ENCODE results near the gene NRIP1.

NRIP1 gene

DNA sequence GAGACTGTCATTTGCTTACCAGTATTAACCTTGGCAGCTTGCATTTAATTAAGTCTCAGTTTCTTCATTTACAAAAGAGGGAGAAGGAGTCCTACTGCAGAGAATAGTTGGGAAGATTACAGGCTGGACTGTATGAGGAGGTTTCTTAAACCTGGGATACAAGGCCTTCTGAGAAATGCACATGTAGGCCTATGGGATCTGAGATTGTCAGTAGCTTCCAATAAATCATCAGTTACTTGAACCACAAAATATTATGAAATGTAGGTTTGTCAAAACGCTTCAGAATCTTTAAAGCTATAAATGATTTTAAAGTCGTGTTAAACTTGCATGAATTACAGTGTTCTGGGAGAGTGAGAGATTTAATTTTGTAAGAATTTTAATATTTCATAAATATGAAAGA, 69.6 kb downstream of the NRIP1 start:
- no peak for DNase-seq
- Histone ChIP-seq H2AK5ac (ENCODE audit: low read length, severe bottlenecking) (no peak overlapping the region), H2AFZ (ENCODE audit: low read depth, low read length) (no peak overlapping the region), H3K4me2 (ENCODE audit: low read length, poor library complexity, severe bottlenecking) (no peak overlapping the region), H3K14ac (ENCODE audit: low read length in 2 of 2) (no peak overlapping the region), H3K9me3 (ENCODE audit: control insufficient read depth, low read length) (no peaks in the 10 kb centered on the region), H2BK12ac (ENCODE audit: low read length in 2 of 2) (no peak overlapping the region), H3K23ac (ENCODE audit: low read length in 2 of 2) (no peak overlapping the region), H3K18ac (ENCODE audit: low read depth in 1 of 2, low read length in 2 of 2) (no peak overlapping the region), H3K4me3 (ENCODE audit: insufficient read depth in 1 of 2, low read depth in 1 of 2, low read length in 2 of 2) (no peak overlapping the region), H4K8ac (ENCODE audit: low read length) (no peak overlapping the region), H2BK15ac (ENCODE audit: low read depth, poor library complexity, severe bottlenecking) (no peak overlapping the region), H3K79me1 (replicated peaks; ENCODE audit: low read length, poor library complexity, severe bottlenecking) (peaks cover 10% of the 10 kb centered on the region), H3K4me1 (ENCODE audit: control insufficient read depth, insufficient read depth, low read depth, low read length) (peaks cover 10% of the 10 kb centered on the region), H3K27ac (ENCODE audit: low read length, poor library complexity, severe bottlenecking) (peak overlapping the region; percentile 49), H2BK120ac (ENCODE audit: low read depth, low read length) (no peak overlapping the region), H3K4ac (ENCODE audit: low read depth in 1 of 2, low read length in 2 of 2) (no peak overlapping the region), H3K36me3 (ENCODE audit: control insufficient read depth in 1 of 2, insufficient read depth in 2 of 2, low read depth in 1 of 2, low read length in 2 of 2) (peaks cover 0 to 37% of the 10 kb centered on the region in 2 experiments), H2BK5ac (ENCODE audit: low read depth, low read length, poor library complexity, severe bottlenecking) (no peak overlapping the region), H4K91ac (ENCODE audit: low read length) (no peak overlapping the region), H3K27me3 (ENCODE audit: control insufficient read depth in 1 of 2, insufficient read depth in 1 of 2, low read length in 2 of 2) (no peaks in the 10 kb centered on the region), H3K9ac (ENCODE audit: low read length) (no peak overlapping the region)
- no CpG with 5 or more reads among the region's 2 CpGs for WGBS

DNA sequence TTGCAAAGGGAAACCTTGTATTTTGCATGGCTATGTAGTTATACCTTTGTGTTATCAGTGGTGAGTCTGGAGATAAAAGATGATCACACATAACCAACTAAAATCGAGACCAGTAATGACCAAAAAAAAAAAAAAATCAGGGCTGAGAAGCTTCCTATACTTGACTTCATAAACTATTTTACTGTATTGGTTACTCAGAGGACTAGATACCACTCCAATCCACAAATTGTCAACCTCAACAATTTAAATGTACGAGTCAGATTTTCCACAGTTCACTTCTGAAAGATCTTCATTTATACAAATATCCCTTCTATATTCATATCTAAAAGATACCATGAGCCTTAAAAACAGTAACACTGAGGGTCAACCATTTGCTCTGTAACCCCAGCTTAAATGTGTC, 71.7 kb downstream of the NRIP1 start:
- Histone ChIP-seq H3K9ac (ENCODE audit: low read length) (no peak overlapping the region), H3K27ac (ENCODE audit: low read length, poor library complexity, severe bottlenecking) (no peak overlapping the region), H4K8ac (ENCODE audit: low read length) (no peak overlapping the region), H2BK5ac (ENCODE audit: low read depth, low read length, poor library complexity, severe bottlenecking) (no peak overlapping the region), H3K4me3 (ENCODE audit: insufficient read depth in 1 of 2, low read depth in 1 of 2, low read length in 2 of 2) (no peak overlapping the region), H3K79me1 (replicated peaks; ENCODE audit: low read length, poor library complexity, severe bottlenecking) (peaks cover 16% of the 10 kb centered on the region), H3K23ac (ENCODE audit: low read length in 2 of 2) (no peak overlapping the region), H2BK12ac (ENCODE audit: low read length in 2 of 2) (no peak overlapping the region), H3K36me3 (ENCODE audit: control insufficient read depth in 1 of 2, insufficient read depth in 2 of 2, low read depth in 1 of 2, low read length in 2 of 2) (peaks cover 0 to 43% of the 10 kb centered on the region in 2 experiments), H3K18ac (ENCODE audit: low read depth in 1 of 2, low read length in 2 of 2) (no peak overlapping the region), H3K27me3 (ENCODE audit: control insufficient read depth in 1 of 2, insufficient read depth in 1 of 2, low read length in 2 of 2) (no peaks in the 10 kb centered on the region), H3K9me3 (ENCODE audit: control insufficient read depth, low read length) (no peaks in the 10 kb centered on the region), H2AFZ (ENCODE audit: low read depth, low read length) (no peak overlapping the region), H2AK5ac (ENCODE audit: low read length, severe bottlenecking) (no peak overlapping the region), H3K4me1 (ENCODE audit: control insufficient read depth, insufficient read depth, low read depth, low read length) (peaks cover 7% of the 10 kb centered on the region), H2BK15ac (ENCODE audit: low read depth, poor library complexity, severe bottlenecking) (no peak overlapping the region), H3K4me2 (ENCODE audit: low read length, poor library complexity, severe bottlenecking) (no peak overlapping the region), H3K4ac (ENCODE audit: low read depth in 1 of 2, low read length in 2 of 2) (no peak overlapping the region), H2BK120ac (ENCODE audit: low read depth, low read length) (no peak overlapping the region), H3K14ac (ENCODE audit: low read length in 2 of 2) (no peak overlapping the region), H4K91ac (ENCODE audit: low read length) (no peak overlapping the region)
- 100% methylated on average over 2 of the region's 2 CpGs for WGBS
- DNase-seq, result no peak

DNA sequence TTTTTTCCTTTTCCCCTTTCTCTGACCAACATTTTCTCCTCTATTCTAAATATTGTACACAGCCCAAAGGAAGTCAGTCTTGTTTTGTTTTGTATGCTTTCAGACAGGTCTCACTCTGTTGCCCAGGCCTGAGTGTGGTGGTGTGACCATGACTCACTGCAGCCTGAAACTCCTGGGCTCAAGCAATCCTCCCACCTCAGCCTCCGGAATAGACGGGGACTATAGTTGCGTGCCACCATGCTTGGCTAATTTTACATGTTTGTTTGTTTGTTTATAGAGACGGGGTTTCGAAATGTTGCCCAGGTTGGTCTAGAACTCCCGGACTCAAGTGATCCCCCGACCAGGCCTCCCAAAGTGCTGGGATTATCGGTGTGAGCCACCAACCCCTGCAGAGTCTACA, 72.8 kb downstream of the NRIP1 start:
- Histone ChIP-seq H3K79me1 (replicated peaks; ENCODE audit: low read length, poor library complexity, severe bottlenecking) (peaks cover 22% of the 10 kb centered on the region), H2BK120ac (ENCODE audit: low read depth, low read length) (no peak overlapping the region), H3K36me3 (ENCODE audit: control insufficient read depth in 1 of 2, insufficient read depth in 2 of 2, low read depth in 1 of 2, low read length in 2 of 2) (peaks cover 0 to 55% of the 10 kb centered on the region in 2 experiments), H3K4me2 (ENCODE audit: low read length, poor library complexity, severe bottlenecking) (no peak overlapping the region), H3K27ac (ENCODE audit: low read length, poor library complexity, severe bottlenecking) (peak overlapping the region; percentile 52), H4K8ac (ENCODE audit: low read length) (no peak overlapping the region), H3K4ac (ENCODE audit: low read depth in 1 of 2, low read length in 2 of 2) (no peak overlapping the region), H3K23ac (ENCODE audit: low read length in 2 of 2) (no peak overlapping the region), H2AFZ (ENCODE audit: low read depth, low read length) (no peak overlapping the region), H2BK5ac (ENCODE audit: low read depth, low read length, poor library complexity, severe bottlenecking) (no peak overlapping the region), H3K27me3 (ENCODE audit: control insufficient read depth in 1 of 2, insufficient read depth in 1 of 2, low read length in 2 of 2) (no peaks in the 10 kb centered on the region), H3K4me1 (ENCODE audit: control insufficient read depth, insufficient read depth, low read depth, low read length) (peaks cover 7% of the 10 kb centered on the region), H2AK5ac (ENCODE audit: low read length, severe bottlenecking) (peak overlapping the region; percentile 49), H2BK12ac (ENCODE audit: low read length in 2 of 2) (peak overlapping the region in 1 of 2 experiments; percentile 31), H3K9me3 (ENCODE audit: control insufficient read depth, low read length) (no peaks in the 10 kb centered on the region), H3K14ac (ENCODE audit: low read length in 2 of 2) (no peak overlapping the region), H3K18ac (ENCODE audit: low read depth in 1 of 2, low read length in 2 of 2) (peak overlapping the region in 1 of 2 experiments; percentile 41), H3K4me3 (ENCODE audit: insufficient read depth in 1 of 2, low read depth in 1 of 2, low read length in 2 of 2) (no peak overlapping the region), H3K9ac (ENCODE audit: low read length) (no peak overlapping the region), H2BK15ac (ENCODE audit: low read depth, poor library complexity, severe bottlenecking) (no peak overlapping the region), H4K91ac (ENCODE audit: low read length) (no peak overlapping the region)
- no peak for DNase-seq
- WGBS, result 98% methylated on average over 7 of the region's 8 CpGs

DNA sequence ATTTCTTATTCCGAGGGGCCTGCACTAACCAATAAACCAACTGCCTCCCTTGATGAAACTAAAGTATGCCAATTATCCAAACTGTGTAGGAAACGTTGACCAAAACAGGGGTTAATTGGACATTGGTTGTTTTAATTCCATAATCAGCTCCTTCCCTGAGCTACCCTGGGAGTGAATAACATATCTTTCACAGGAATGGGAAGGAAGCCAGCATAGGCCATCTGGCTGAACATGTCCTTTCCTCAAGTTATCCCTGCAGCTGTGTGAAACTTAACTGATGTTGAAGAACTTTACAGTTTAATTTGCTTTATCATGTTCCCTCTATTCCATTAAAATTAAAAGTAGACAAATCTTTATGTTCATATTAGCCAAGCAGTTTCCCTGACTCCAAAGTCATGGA, 75.4 kb downstream of the NRIP1 start:
- Histone ChIP-seq H3K4ac (ENCODE audit: low read depth in 1 of 2, low read length in 2 of 2) (no peak overlapping the region), H2BK15ac (ENCODE audit: low read depth, poor library complexity, severe bottlenecking) (no peak overlapping the region), H3K79me1 (replicated peaks; ENCODE audit: low read length, poor library complexity, severe bottlenecking) (peaks cover 25% of the 10 kb centered on the region), H3K4me1 (ENCODE audit: control insufficient read depth, insufficient read depth, low read depth, low read length) (peaks cover 5% of the 10 kb centered on the region), H3K9ac (ENCODE audit: low read length) (no peak overlapping the region), H2AK5ac (ENCODE audit: low read length, severe bottlenecking) (no peak overlapping the region), H2BK12ac (ENCODE audit: low read length in 2 of 2) (no peak overlapping the region), H3K18ac (ENCODE audit: low read depth in 1 of 2, low read length in 2 of 2) (no peak overlapping the region), H2AFZ (ENCODE audit: low read depth, low read length) (no peak overlapping the region), H3K36me3 (ENCODE audit: control insufficient read depth in 1 of 2, insufficient read depth in 2 of 2, low read depth in 1 of 2, low read length in 2 of 2) (peaks cover 0 to 57% of the 10 kb centered on the region in 2 experiments), H3K4me2 (ENCODE audit: low read length, poor library complexity, severe bottlenecking) (no peak overlapping the region), H3K27me3 (ENCODE audit: control insufficient read depth in 1 of 2, insufficient read depth in 1 of 2, low read length in 2 of 2) (no peaks in the 10 kb centered on the region), H3K4me3 (ENCODE audit: insufficient read depth in 1 of 2, low read depth in 1 of 2, low read length in 2 of 2) (no peak overlapping the region), H3K9me3 (ENCODE audit: control insufficient read depth, low read length) (no peaks in the 10 kb centered on the region), H3K23ac (ENCODE audit: low read length in 2 of 2) (no peak overlapping the region), H2BK120ac (ENCODE audit: low read depth, low read length) (no peak overlapping the region), H3K27ac (ENCODE audit: low read length, poor library complexity, severe bottlenecking) (no peak overlapping the region), H4K91ac (ENCODE audit: low read length) (no peak overlapping the region), H4K8ac (ENCODE audit: low read length) (no peak overlapping the region), H3K14ac (ENCODE audit: low read length in 2 of 2) (no peak overlapping the region), H2BK5ac (ENCODE audit: low read depth, low read length, poor library complexity, severe bottlenecking) (no peak overlapping the region)
- DNase-seq, result no peak
- WGBS, result 94% methylated on average over 2 of the region's 2 CpGs

Measured in mesenchymal stem cell (in vitro differentiated cells and primary cell).